K562 (cell line): ENCODE data around the gene MED22. TPM values are rescaled to one million over a fixed set of nuclear protein-coding genes. Genes with fewer than 3 reads are reported as not detected.

Source experiments
- ATF2 ChIP-seq: sonication (generic); formaldehyde crosslinking; IDR thresholded peaks from 2 replicates; pipeline ENCODE4 v1.8.1; 2022; ENCODE audit warnings: missing genetic modification reagents
- BACH1 ChIP-seq: fragments of 200-800 bp; sonication (Bioruptor generic); IDR thresholded peaks from 2 replicates; pipeline ENCODE4 v1.6.1; 2016; ENCODE audit warnings: missing genetic modification characterization, missing compliant biosample characterization
- CREB5 ChIP-seq: fragments of 250-450 bp; sonication (Bioruptor Pico); IDR thresholded peaks from 2 replicates; pipeline ENCODE4 v1.5.0; 2020; ENCODE audit warnings: mild to moderate bottlenecking
- ELF4 ChIP-seq: fragments of 450-650 bp; formaldehyde crosslinking; IDR thresholded peaks from 2 replicates; pipeline ENCODE4 v1.4.0; 2022; ENCODE audit warnings: missing genetic modification characterization
- ESRRB ChIP-seq: fragments of 250-450 bp; sonication (Bioruptor Pico); IDR thresholded peaks from 2 replicates; pipeline ENCODE4 v1.5.0; 2020; ENCODE audit warnings: mild to moderate bottlenecking, moderate library complexity, borderline replicate concordance
- HDAC2 ChIP-seq: fragments of 450-650 bp; IDR thresholded peaks from 2 replicates; pipeline ENCODE4 v1.6.1; 2016; ENCODE audit warnings: mild to moderate bottlenecking
- HIVEP1 ChIP-seq: fragments of 250-450 bp; sonication (Bioruptor Pico); IDR thresholded peaks from 2 replicates; pipeline ENCODE4 v1.4.0; 2020; ENCODE audit warnings: mild to moderate bottlenecking
- HNRNPH1 ChIP-seq: fragments of 200-400 bp; formaldehyde crosslinking; optimal IDR thresholded peaks from 2 replicates; pipeline ENCODE3; 2017; ENCODE audit warnings: low read depth, mild to moderate bottlenecking, low read length, moderate library complexity
- MCM7 ChIP-seq, 2 experiments: fragments of 450-650 bp; IDR thresholded peaks; 2 replicates each; pipeline ENCODE4 v1.6.1; 2016 to 2018
- MED1 ChIP-seq: sonication (generic); formaldehyde crosslinking; IDR thresholded peaks from 2 replicates; pipeline ENCODE4 v1.8.1; 2023; ENCODE audit warnings: missing genetic modification reagents, borderline replicate concordance
- NFXL1 ChIP-seq: fragments of 450-650 bp; formaldehyde crosslinking; IDR thresholded peaks from 2 replicates; pipeline ENCODE4 v1.4.0; 2021; ENCODE audit warnings: mild to moderate bottlenecking
- POLR3A ChIP-seq: IDR thresholded peaks from 2 replicates; pipeline ENCODE4 v1.6.1; 2011; ENCODE audit warnings: borderline replicate concordance, mild to moderate bottlenecking, moderate library complexity; ENCODE audit not compliant: insufficient read length, insufficient read depth; ENCODE audit errors: extremely low read depth
- PRDM10 ChIP-seq: fragments of 450-650 bp; IDR thresholded peaks from 2 replicates; pipeline ENCODE4 v1.6.1; 2018; ENCODE audit not compliant: partially characterized antibody
- RUNX1 ChIP-seq: sonication (generic); IDR thresholded peaks from 2 replicates; pipeline ENCODE4 v1.6.1; 2016; ENCODE audit warnings: antibody characterized with exemption, low read depth
- SETDB1 ChIP-seq: IDR thresholded peaks from one replicate; pipeline ENCODE4 v1.6.1; 2012; ENCODE audit warnings: low read length, control low read depth, inconsistent platforms
- TEAD4 ChIP-seq, 2 experiments: sonication (generic) in 1 of 2; formaldehyde crosslinking in 1 of 2; IDR thresholded peaks; 2 replicates each; pipeline versions ENCODE4 v1.6.1 to v1.8.0; 2012 to 2022; ENCODE audit warnings: borderline replicate concordance in 1 of 2, inconsistent platforms in 1 of 2, low read length in 1 of 2, mild to moderate bottlenecking in 1 of 2, missing genetic modification reagents in 1 of 2
- XRCC4 ChIP-seq: IDR thresholded peaks from one replicate; pipeline ENCODE4 v1.6.1; 2011; ENCODE audit not compliant: insufficient read depth, insufficient read length; ENCODE audit errors: extremely low read depth
- YBX1 ChIP-seq: fragments of 450-650 bp; IDR thresholded peaks from 2 replicates; pipeline ENCODE4 v1.7.1; 2016; ENCODE audit warnings: mild to moderate bottlenecking
- ZNF41 ChIP-seq: fragments of 250-450 bp; sonication (Bioruptor Pico); conservative IDR thresholded peaks from 2 replicates; pipeline ENCODE4 v1.4.0; 2020; ENCODE audit warnings: mild to moderate bottlenecking
- ZNF436 ChIP-seq: fragments of 250-450, 450-650 bp; sonication (Bioruptor Pico); formaldehyde crosslinking; IDR thresholded peaks from 2 replicates; pipeline ENCODE4 v1.7.0; 2020; ENCODE audit warnings: mild to moderate bottlenecking
- ZNF77 ChIP-seq: fragments of 250-450 bp; sonication (Bioruptor Pico); IDR thresholded peaks from 2 replicates; pipeline ENCODE4 v1.5.0; 2020
- polyA plus RNA-seq, 8 experiments: library from polyadenylated mRNA; depleted of rRNA in 4 of 8; stranded (reverse) in 5 of 8; unstranded in 3 of 8; fragments of >200 nt; fragmentation: Nextera tagmentation in 2 of 8; fragmentation: Illumina TruSeq in 1 of 8; extraction: Ambion mirVana in 2 of 8; extraction: Trizol in 1 of 8; gene quantifications; 2 replicates each; pipeline versions ENCODE4 v1.2.1 to v1.2.3, GENCODE V29; 2011 to 2014; ENCODE audit warnings: inconsistent platforms in 1 of 8, missing spikeins in 1 of 8
- total RNA-seq, 7 experiments: library from RNA; depleted of rRNA in 6 of 7; stranded (reverse); fragments of >200 nt in 6 of 7; fragmentation: Illumina TruSeq in 2 of 7; extraction: Trizol in 2 of 7; gene quantifications; 2 replicates each; pipeline versions ENCODE4 v1.2.1 to v1.2.3, GENCODE V29; 2011 to 2021; ENCODE audit warnings: low replicate concordance in 1 of 7
- TF ChIP-seq, protein P1 (sequence below): fragments of 450-650 bp; formaldehyde crosslinking; IDR thresholded peaks from 2 replicates; pipeline ENCODE4 v1.4.0; 2020; ENCODE audit warnings: mild to moderate bottlenecking, moderate library complexity

MED22 gene
- total and polyA plus RNA-seq, 9 of the 15 experiments (the other 6 are each of a cell fraction or from before 2014, with no cell fraction given) = 0.73 to 35.6 (median 22.3) TPM

DNA sequence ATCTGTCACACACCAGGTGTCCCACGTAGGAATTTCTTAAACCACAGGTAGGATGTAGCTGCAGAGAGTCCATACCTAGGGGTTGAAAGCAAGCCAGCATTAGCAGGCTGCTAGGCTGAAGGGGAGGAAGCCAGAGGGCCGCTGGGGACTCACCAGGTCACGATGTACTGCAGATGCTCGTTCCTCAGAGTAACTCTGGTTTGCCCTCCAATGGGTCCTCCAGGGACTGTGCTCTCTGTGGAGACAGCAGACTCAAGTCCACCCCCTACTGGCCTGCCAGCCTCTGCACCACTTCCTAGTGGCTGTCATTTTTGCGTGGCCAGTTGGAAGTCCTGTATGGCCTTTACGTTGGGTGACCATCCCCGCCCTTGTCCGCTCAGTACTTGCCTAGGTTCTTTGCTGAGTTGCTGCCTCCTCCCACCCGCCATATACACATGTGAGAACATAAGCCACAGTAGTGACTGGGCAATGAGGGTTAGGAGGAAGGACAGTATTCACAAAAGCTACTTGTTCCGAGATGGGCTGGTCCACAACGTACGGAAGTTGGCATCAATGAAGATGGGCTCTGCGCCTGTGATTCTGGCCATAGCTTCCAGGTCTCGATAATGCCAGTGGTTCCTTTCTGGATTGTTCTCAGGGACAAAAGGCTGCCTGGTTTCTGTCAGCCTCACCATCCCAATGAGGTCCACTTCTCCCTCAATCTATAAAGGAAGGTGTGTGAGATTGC is 4.1 kb upstream of the MED22 start (continued):
- TF ChIP-seq PRDM10 (no peak), NFXL1 (CRISPR knock-in tag) (no peak), BACH1 (tag) (no peak), ZNF41 (CRISPR knock-in tag) (no peak), SETDB1 (no peak), RUNX1 (no peak), YBX1 (no peak), MCM7 (IDR thresholded peaks at IDR 0.05) (no peak), CREB5 (CRISPR knock-in tag) (no peak), ATF2 (no peak), ZNF77 (CRISPR knock-in tag) (no peak), MED1 (CRISPR knock-in tag) (no peak), TEAD4 (IDR thresholded peaks at IDR 0.05; ENCODE audit: low read length) (peak; percentile 24; the same call in 1 of the 2 replicates), TEAD4 (CRISPR knock-in tag; IDR thresholded peaks at IDR 0.05; ENCODE audit: borderline replicate concordance) (no peak), ELF4 (CRISPR knock-in tag) (peak; percentile 65; the same call in 1 of the 2 replicates), ZNF436 (CRISPR knock-in tag) (no peak), HDAC2 (no peak), XRCC4 (no peak), HNRNPH1 (no peak), POLR3A (no peak), HIVEP1 (CRISPR knock-in tag) (no peak), ESRRB (CRISPR knock-in tag) (no peak)
- TF ChIP-seq, protein P1, sequence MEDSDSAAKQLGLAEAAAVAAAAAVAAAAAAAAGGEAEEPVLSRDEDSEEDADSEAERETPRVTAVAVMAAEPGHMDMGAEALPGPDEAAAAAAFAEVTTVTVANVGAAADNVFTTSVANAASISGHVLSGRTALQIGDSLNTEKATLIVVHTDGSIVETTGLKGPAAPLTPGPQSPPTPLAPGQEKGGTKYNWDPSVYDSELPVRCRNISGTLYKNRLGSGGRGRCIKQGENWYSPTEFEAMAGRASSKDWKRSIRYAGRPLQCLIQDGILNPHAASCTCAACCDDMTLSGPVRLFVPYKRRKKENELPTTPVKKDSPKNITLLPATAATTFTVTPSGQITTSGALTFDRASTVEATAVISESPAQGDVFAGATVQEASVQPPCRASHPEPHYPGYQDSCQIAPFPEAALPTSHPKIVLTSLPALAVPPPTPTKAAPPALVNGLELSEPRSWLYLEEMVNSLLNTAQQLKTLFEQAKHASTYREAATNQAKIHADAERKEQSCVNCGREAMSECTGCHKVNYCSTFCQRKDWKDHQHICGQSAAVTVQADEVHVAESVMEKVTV (CRISPR knock-in tag) = no peak
